Activated CD8-positive, alpha-beta memory T cell treated with anti-CD3 and anti-CD28 coated beads, Interleukin-2, amount 50 U/mL, for 24 hours (primary cell): ENCODE data around the gene SHOC2.

Experiments
- DNase-seq: peaks from one replicate; pipeline ENCODE4 v3.0.0-alpha.2; 2020; ENCODE audit errors: extremely low read depth

Gene SHOC2

DNA sequence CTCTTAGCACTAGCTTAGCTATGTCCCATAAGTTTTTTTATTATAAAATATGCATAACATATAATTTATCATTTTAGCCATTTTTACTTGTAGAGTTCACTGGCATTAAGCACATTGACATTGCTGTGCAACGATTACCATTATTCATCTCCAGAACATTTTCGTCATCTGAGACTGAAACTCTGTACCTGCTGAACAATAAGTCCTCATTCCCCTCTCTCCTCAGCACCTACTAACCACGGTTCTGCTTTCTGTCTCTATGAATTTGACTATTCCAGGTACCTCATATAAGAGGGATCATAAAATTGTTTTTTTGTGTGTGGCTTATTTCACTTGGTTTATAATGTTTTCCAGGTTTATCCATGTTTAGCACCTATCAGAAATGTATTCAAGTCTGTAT, 64.1 kb downstream of the SHOC2 start:
- no peak for DNase-seq

DNA sequence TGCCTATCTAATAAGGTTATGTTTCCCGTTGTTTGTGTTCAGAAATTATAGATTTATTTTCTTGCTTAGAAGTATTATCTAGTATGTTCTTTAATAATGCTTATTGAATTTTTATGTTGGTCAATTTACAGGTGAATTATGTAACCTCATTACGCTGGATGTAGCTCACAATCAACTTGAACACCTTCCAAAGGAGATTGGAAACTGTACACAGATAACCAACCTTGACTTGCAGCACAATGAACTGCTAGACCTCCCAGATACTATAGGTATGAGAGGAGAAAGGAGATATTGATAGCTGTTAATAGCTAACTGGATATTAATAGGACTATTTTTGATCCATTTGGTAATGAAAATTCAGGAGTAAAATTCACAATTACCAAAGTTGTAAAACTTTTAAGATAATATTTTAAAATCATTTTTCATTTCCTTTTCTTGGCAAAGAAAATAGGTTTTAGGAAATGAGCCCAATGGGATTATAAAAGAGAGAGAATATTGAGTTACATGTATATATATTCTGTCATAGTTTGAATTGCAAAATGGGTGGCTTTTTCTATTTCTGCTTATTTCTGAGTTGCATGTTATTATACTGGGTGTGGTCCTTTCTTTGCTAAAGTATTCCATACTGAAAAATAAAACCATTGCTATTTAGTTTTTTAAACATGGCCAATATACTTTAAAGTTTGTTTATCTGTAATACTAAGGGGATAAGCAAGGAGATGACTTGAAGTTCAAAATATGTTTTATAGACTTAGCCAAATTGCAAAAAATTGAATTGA, 66.3 kb downstream of the SHOC2 start:
- no peak for DNase-seq

DNA sequence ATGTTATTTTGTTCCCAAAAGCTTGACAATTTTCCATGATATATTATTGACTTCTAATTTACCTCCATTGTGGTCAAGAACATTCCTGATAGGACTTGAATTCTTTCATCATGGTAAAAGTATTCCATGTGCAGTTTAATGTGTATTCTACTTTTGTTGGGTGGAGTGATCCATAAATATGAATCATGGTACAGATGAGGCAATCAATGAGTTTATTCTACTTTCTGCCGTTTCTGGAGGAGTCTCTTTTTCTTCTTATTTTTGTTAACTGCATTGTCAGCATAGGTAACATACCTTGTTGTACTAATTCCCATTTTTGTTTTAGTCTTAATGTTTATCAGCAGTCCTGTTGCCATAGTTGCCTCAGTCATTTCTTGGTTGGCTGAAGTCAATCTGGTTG, 69.6 kb downstream of the SHOC2 start:
- DNase-seq: no peak

GRCh38 chr10:110992006-110992800, 72.8 kb downstream of the SHOC2 start:
- no peak for DNase-seq

DNA sequence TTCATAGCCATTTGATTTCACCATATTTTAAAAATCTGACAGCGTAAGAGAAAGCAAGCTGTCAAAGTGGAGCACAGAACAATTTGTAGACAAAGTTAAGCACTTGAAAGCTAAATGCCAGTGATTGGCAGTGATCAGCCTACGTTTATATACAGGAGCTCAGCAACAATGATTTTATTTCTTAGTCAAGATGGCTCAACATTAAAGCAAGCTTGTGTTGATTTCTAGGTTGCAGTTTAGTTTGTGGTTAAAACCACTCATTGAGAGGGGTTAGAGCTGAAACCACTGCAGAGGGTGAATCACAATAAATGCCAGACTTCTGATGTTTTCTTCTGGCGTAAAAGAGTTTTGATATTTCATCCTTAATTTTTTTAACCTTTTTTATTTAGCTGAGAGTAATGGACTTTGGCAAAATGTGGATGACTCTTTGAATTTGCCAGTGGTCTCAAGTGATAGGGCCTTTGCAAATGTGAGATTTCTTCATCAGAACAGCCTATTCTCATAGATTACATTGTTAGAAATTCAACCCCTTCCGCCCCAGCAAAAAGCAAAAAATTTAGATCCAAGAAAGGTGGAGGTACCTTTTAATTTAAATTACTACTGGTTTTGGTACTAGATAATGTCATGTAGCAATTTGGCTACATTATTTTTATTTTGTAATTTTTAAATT, 73.8 kb downstream of the SHOC2 start:
- DNase-seq: no peak

DNA sequence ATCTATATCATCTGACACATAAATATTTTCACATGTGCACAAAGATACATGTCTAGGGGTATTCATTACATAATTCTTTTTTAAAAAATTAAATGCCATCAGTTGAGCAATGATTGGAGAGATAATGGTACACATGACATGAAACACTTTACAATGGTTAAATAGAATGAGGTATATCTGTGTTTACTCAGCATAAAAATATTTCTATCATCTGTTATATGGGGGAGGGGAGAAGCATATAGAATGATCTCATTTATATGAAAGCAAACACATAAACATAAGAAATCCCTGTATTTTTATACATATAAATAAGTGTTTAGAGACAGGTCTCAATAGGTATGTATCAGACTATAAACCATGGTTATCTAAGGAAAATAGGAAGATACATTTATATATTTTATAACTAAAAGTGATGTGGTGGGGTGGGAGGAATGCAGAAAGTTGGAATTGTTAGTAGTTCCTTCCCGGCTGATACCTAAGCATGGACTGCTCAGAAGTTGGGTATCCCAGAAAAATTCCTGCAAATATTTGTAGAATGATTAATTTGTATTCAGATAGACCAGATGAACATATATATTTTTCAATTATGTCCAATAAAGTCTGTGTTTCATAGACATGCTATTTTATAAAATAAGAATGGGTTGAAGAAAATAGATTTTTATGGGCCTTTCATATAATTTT, 75.1 kb downstream of the SHOC2 start:
- no peak for DNase-seq

- no peak for DNase-seq
Observed at GRCh38 chr10:110995301-110995700, 75.9 kb downstream of the SHOC2 start.

- no peak for DNase-seq
Observed at GRCh38 chr10:110996256-110996655, 76.9 kb downstream of the SHOC2 start.

GRCh38 chr10:111004016-111004415, 84.6 kb downstream of the SHOC2 start:
- no peak for DNase-seq

GRCh38 chr10:111007486-111007885, 88.1 kb downstream of the SHOC2 start:
- no peak for DNase-seq

DNA sequence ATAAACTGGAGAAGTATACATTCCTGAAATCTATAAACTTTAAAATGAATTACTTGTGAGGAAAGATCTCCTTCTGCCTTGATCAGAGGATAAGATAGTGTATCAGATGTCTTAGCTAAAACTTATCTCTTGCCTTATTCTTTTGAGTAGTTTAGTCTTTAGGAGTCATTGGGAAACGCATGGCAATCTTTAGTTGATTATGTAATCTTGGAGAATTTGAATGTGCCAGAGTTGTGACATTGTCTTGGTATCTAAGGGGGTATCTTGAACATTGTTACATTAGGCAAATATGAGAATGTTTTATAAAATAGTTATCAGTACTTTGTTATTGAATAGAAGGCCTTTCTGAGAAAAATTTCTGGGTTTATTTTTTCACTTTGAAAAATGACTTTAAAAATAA, 95.8 kb downstream of the SHOC2 start:
- no peak for DNase-seq

DNA sequence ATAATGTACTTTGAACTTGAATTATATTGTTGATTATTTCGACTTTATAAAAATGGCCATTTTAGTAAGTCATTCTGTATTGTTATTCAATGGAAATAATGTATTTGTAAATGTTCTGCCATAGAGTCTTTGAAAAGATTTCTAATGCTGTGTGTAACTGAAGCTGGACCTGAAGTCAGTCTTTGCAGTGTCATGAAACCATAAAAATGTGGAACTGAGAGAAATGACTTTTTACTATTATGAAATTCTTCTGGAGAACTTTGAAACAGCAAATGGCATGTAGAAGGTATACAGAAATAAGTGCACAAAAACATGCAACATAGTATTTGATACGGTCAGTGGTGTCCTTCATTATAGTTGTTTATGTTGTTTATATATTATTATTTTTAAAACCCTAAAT, 97.7 kb downstream of the SHOC2 start:
- DNase-seq: no peak

DNA sequence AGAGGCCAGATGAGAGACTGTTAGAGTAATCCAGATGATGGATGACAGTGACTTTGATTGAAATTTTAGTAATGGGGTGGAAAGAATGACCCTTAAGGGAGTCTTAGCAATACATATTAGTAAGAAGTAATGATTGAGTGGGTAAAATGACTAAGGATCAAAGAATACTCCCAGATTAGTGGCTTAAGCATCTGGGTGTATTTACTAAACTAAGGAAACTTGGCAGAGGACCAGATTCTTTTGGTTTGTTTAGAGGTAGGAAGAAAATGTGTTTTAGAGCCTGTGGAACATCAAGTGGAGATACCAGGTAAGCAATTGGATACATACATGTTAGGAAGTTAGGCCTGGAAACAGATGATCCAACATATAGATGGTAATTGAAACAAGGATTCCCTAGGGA, 98.6 kb downstream of the SHOC2 start:
- DNase-seq: no peak

- no peak for DNase-seq
Observed at GRCh38 chr10:111023060-111023459, 103.7 kb downstream of the SHOC2 start.

DNA sequence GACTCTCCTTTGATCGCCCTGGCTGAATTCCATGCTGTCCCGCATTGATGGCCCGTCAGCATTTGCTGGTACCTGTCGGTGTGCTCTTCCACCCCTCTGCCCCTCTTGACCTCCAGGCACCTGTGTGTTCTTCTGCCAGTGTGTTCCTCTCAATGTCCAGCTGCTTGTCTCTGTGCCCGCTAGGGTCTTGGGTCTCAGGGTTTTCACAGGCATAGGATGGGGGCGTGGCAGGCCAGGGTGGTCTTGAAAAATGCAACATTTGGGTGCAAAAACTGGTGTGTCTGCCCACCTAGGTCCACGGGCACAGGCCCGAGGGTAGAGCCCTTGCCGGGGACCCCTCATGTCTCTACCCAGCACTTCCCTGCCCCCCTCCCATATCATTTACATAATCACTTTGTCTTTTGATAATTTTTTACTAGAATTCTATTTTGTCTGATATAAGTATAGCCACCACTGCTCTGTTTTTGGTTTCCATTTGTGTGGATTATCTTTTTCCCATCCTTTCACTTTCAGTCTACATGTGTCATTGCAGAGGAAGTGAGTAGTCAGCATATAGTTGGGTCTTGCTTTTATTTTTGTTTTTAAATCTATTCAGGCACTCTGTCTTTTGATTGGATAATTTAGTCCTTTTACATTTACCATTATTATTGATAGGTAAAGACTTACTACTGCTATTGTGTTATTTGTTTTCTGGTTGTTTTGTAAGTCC, 110.8 kb downstream of the SHOC2 start:
- DNase-seq: no peak

DNA sequence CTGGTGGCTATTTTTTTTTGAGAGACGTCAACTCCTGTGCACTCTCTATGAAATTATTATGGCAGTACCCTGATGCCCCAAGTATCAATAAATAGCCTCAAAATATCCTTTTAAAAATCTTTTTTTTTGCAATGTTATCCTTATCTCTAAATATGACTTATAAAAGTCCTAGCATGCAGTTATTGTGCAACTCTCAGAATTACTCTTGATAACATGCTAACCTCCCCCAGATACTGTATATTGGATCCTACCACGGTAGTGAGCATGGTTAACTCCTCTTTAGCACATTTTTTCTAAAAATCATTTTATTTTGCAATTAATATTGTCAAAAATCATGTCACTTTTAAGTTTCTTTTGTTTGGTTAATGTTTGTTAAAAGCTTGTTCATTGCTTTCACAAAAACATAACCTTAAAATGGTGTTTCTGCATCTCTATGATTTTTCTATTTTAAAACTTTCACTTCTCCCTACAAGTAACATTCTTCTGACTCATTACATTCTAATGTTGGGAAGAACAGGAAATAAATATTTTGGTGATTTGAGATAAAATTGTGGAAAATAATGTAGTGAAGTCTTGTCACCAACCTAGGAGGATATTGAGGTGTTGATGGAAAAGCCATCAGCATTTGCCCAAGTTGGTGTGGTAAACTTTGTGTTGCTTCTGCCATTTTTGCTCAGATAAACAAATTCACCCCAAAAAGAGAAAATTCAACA, 115.3 kb downstream of the SHOC2 start:
- DNase-seq: no peak

GRCh38 chr10:111035542-111035941, 116.1 kb downstream of the SHOC2 start:
- DNase-seq: no peak

DNA sequence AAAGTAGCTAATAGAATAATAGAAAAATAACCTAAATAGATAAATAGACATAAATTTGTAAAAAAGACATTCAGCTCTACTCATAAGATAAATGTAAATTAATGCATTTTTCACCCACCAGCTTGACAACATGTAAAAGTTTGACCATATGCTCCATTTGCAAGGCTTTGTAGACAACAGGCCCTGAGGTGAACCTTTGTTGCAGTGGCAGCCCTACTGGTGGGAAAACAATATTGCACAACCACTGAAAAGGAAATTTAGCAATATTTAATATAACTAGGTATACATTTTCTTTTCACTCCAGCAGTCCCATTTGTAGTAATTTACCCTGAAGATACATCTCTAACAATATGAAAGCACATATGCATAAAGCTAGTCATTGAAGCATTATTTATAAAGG, 118.5 kb downstream of the SHOC2 start:
- no peak for DNase-seq

DNA sequence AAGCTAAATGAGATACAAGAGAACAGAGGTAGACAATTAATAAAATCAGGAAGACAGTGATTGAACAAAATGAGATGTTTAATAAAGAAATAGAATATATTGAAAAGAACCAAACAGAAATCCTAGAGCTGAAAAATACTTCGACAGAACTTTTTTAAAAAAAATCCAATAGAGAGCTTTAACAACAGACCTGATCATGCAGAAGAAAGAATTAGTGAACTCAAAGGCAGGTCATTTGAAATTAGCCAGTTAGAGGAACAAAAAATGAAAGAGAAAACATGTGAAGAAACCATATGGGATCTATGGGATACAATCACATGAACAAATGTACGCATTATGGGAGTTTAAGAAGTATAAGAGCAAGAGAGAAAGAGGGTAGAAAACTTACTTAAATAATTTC, 120.1 kb downstream of the SHOC2 start:
- no peak for DNase-seq

DNA sequence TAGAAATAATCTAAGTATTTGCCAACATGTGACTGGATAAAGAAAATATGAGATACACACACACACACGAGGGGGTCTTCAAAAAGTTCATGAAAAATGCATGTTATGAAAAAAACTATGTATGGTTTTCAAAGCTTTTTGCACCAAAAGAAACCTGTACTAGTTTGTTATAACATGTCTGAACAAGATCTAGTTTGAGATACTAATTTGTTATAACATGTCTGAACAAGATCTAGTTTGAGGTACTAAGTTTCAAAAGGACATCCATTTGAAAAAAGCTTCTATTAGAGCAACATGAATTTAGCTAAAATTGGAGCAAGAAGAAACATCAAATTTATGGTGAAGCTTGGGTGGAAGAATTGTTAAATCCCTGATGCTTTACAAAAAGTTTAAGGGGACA, 137.6 kb downstream of the SHOC2 start:
- no peak for DNase-seq
